Measurements from ENCODE around the gene TLE5. TPM values are rescaled to one million over a fixed set of nuclear protein-coding genes. Genes with fewer than 3 reads are reported as not detected.

Gene TLE5
- total and polyA plus RNA-seq, 9 of the 15 experiments (the other 6 are each of a cell fraction or from before 2014, with no cell fraction given) = 2.0 to 347 (median 235) TPM

DNA sequence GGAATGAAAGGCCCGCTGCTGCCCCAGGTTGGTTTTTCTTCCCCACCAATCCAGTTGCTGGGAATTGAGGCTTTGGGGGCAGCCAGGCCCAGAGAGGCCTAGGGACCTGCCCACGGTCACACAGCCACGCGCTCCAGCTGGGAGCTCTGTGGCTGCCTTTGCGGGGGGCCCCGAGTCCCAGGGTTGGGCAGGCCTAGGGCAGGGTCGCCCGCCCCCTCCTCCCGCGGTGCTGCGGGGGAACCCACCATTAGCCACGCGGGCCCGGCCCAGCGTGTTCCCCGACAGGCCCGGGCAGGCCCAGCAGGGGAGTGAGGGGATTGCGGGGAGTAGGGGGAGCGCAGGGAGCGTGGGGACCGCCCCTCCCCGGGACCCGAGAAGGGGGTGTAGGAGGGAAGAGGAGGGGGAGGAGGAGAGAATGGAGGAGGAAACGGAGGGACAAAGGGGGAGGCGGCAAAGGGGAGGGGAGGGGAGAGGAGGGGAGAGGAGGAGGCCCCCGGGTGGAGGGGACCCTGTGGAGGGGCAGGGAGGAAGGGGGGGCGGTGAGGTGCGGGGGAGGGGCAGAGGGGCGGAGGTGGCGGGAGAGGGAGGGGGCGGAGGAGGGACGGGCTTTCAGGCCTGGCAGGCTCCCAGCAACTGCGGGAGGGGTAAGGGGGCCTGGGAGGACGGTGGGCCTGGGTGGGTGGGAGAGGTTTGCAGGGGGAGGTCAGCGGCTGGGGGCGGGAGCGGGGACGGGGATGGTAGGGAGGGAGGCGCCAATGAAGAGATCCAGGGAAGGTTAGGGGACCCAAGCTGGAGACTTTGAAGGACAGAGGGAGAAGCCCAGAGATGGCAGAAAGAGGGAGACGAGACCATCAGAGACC, 20.3 kb downstream of the TLE5 start (continued):
- TF ChIP-seq SIX5 (IDR thresholded peaks at IDR 0.05; ENCODE audit: borderline replicate concordance in 1 of 2, insufficient read depth in 1 of 2, low read depth in 1 of 2, low read length in 2 of 2) = no peak
- TF ChIP-seq CBX1 (IDR thresholded peaks at IDR 0.05; ENCODE audit: low read depth) = 0 out of 2 replicates have a peak, but pooled peaks have one; percentile 41
- no peak for TF ChIP-seq ARID3B (CRISPR knock-in tag; IDR thresholded peaks at IDR 0.05; ENCODE audit: borderline replicate concordance)
- 0 out of 2 replicates have a peak, but pooled peaks have one; percentile 67 for TF ChIP-seq SMARCA5 (IDR thresholded peaks at IDR 0.05)
- peak; percentile 34; the same call in 1 of the 2 replicates for TF ChIP-seq PHF8 (IDR thresholded peaks at IDR 0.05; ENCODE audit: borderline replicate concordance, low read length)
- no peak for TF ChIP-seq E2F1 (CRISPR knock-in tag; IDR thresholded peaks at IDR 0.05)
- peak; percentile 74 for TF ChIP-seq BCOR (IDR thresholded peaks at IDR 0.05)
- peak; percentile 71 for TF ChIP-seq CHD4 (IDR thresholded peaks at IDR 0.05; ENCODE audit: insufficient read depth, insufficient replicate concordance, low read depth, low read length, poor library complexity, severe bottlenecking)
- peak; percentile 77 for TF ChIP-seq RBM25 (IDR thresholded peaks at IDR 0.05; ENCODE audit: low read depth, low read length, severe bottlenecking)
- no peak for TF ChIP-seq ZNF655 (CRISPR knock-in tag; IDR thresholded peaks at IDR 0.05)
- TF ChIP-seq ZFP36 (IDR thresholded peaks at IDR 0.05; ENCODE audit: low read depth, low read length, partially characterized antibody) = peak; percentile 74
- peak; percentile 71 for TF ChIP-seq ZFX (CRISPR knock-in tag; IDR thresholded peaks at IDR 0.05)
- no peak for TF ChIP-seq ZNF507 (tag; conservative IDR thresholded peaks at IDR 0.05)
- peak; percentile 35 for TF ChIP-seq GATAD2A (IDR thresholded peaks at IDR 0.05)
- TF ChIP-seq PCBP1 (IDR thresholded peaks at IDR 0.05; ENCODE audit: low read depth, low read length, poor library complexity, severe bottlenecking) = peak; percentile 86

All from K562 (cell line).